GM13976 (cell line): ENCODE measurements around the gene MRPL43.

Experiments
- DNase-seq: peaks from one replicate; pipeline ENCODE4 v3.0.0; 2012; ENCODE audit warnings: low spot score
- CTCF ChIP-seq: IDR thresholded peaks from 2 replicates; pipeline ENCODE4 v1.5.1; 2012; ENCODE audit warnings: borderline replicate concordance, mild to moderate bottlenecking; ENCODE audit not compliant: insufficient read depth; ENCODE audit errors: extremely low read depth, missing control alignments, control extremely low read depth
- in situ Hi-C: fragments of 300-500 bp; cut with MboI; formaldehyde crosslinking; loops from one replicate; pipeline ENCODE4 v1.12.0; 2022; ENCODE audit warnings: low sequenced_read_pairs, mixed read lengths, inconsistent platforms; ENCODE audit not compliant: unreplicated experiment

Gene MRPL43

GRCh38 chr10:100968062-100968736, 19.1 kb downstream of the MRPL43 start:
- TF ChIP-seq CTCF = no peak
- DNase-seq = no peak
- in situ Hi-C loops = no loop called here

GRCh38 chr10:100967332-100967731, 20.0 kb downstream of the MRPL43 start:
- DNase-seq = no peak
- in situ Hi-C loops = no loop called here
- no peak for TF ChIP-seq CTCF

- no peak for DNase-seq
- in situ Hi-C loops = no loop called here
- no peak for TF ChIP-seq CTCF
Observed at GRCh38 chr10:100966887-100967286, 20.4 kb downstream of the MRPL43 start.

GRCh38 chr10:100965820-100966219, 21.5 kb downstream of the MRPL43 start:
- in situ Hi-C loops = no loop called here
- TF ChIP-seq CTCF = no peak
- DNase-seq = no peak

- in situ Hi-C loops = no loop called here
- DNase-seq = no peak
- TF ChIP-seq CTCF = no peak
Observed at GRCh38 chr10:100963826-100964225, 23.5 kb downstream of the MRPL43 start.

- TF ChIP-seq CTCF = no peak
- DNase-seq = no peak
- in situ Hi-C loops = no loop called here
Observed at GRCh38 chr10:100962351-100963080, 24.8 kb downstream of the MRPL43 start.
